ENCODE measurements around the gene NAA16.
A peak's percentile ranks its signal among the peaks of the same experiment; 100 is the strongest.

The NAA16 gene

DNA sequence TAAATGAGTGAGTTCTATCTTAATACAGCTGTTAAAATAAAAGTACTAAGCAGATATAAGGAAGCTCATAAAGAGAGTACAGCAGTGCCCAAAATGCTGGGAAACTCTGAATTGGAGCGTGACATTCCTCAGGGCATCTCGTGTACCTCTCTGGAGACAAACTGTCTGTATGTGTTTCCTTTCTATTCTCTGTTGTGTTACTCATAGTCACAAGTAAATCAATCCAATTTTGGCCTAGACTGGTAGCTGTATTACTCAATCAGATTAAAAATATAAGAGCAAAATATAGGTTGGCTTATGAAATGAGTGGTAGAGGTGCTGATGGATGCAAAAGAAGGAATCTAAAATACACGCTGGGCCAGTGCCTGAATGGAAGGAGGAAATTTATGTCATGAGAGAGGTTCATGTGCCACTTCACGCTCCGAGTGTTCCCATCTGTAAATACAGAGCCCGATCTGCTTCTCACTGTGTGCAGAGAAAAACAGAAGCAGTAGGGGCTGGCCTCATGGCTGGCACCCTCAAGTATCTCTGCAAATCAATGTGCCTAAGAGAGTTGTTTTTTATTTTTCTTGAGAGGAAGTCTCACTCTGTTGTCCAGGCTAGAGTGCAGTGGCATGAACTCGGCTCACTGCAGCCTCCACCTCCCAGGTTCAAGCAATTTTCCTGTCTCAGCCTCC is 87.6 kb downstream of the NAA16 start:
- no peak for DNase-seq
- TF ChIP-seq GATA1 (IDR thresholded peaks at IDR 0.05; ENCODE audit: low read depth, low read length) (no peak), POLR2A (IDR thresholded peaks at IDR 0.05; ENCODE audit: low read length) (no peak)

- DNase-seq = peak; percentile 50 to 55
These were observed 90.3 kb downstream of the NAA16 start for GRCh38 chr13:41401366-41401765.

DNA sequence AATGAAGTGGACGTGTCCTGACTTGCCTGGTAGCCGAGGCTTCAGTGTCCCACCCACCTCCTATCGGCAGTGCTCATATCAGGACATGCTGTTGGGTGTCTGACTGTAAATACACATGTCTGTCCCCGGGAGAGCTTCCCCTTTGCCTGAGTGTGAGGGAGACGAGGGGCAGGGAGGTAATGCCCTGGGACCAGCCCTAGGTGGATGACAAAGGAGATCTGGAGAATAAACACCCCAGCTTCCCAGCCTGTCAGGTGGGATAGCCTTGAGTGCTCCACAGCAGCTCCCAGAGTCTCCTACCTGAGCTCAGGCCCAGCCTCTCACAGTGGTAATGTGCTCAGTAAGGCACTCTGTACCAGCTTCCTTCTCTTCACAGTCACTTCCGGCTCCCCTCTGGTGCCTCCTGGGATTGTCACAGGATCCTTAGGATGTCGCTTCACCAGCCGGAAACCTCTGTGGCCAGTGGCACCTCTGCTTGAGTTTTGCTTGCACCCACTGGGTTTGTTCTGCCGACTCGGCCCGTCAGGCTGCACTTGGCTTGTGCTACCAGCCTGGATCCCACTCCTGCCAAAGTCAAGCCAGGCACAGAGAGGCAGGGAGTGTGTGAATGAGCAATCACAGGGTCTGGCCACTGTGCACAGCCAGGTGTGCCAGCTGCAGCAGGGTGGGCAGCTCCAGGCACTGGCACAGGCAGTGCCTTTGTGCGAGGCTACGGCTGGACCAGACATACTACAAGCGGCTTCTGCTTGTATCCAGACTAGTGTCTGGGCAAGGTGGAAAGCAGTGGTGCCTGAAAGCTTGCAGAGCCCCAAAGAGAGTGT is 91.8 kb downstream of the NAA16 start:
- TF ChIP-seq GATA1 (IDR thresholded peaks at IDR 0.05; ENCODE audit: low read depth, low read length) (no peak), POLR2A (IDR thresholded peaks at IDR 0.05; ENCODE audit: low read length) (no peak)
- peak; percentile 63 to 70 for DNase-seq

More at GRCh38 chr13:41401366-41401765, 90.3 kb downstream of the NAA16 start:
- TF ChIP-seq POLR2A (IDR thresholded peaks at IDR 0.05; ENCODE audit: low read length) (no peak), GATA1 (IDR thresholded peaks at IDR 0.05; ENCODE audit: low read depth, low read length) (no peak)

- no peak for TF ChIP-seq POLR2A (IDR thresholded peaks at IDR 0.05; ENCODE audit: low read length)
- TF ChIP-seq GATA1 (IDR thresholded peaks at IDR 0.05; ENCODE audit: low read depth, low read length) = no peak
- DNase-seq = no peak
These were observed 92.9 kb downstream of the NAA16 start for GRCh38 chr13:41403983-41404382.

- TF ChIP-seq GATA1 (IDR thresholded peaks at IDR 0.05; ENCODE audit: low read depth, low read length) = no peak
- TF ChIP-seq POLR2A (IDR thresholded peaks at IDR 0.05; ENCODE audit: low read length) = no peak
These were observed 94.3 kb downstream of the NAA16 start for GRCh38 chr13:41405367-41405766.

GRCh38 chr13:41407380-41407779 is 96.3 kb downstream of the NAA16 start:
- DNase-seq = no peak
- TF ChIP-seq POLR2A (IDR thresholded peaks at IDR 0.05; ENCODE audit: low read length) = no peak
- TF ChIP-seq GATA1 (IDR thresholded peaks at IDR 0.05; ENCODE audit: low read depth, low read length) = no peak

More at GRCh38 chr13:41405367-41405766, 94.3 kb downstream of the NAA16 start:
- no peak for DNase-seq

- DNase-seq = no peak
- TF ChIP-seq GATA1 (IDR thresholded peaks at IDR 0.05; ENCODE audit: low read depth, low read length) (no peak), POLR2A (IDR thresholded peaks at IDR 0.05; ENCODE audit: low read length) (no peak)
These were observed 97.1 kb downstream of the NAA16 start for GRCh38 chr13:41408121-41408520.

DNA sequence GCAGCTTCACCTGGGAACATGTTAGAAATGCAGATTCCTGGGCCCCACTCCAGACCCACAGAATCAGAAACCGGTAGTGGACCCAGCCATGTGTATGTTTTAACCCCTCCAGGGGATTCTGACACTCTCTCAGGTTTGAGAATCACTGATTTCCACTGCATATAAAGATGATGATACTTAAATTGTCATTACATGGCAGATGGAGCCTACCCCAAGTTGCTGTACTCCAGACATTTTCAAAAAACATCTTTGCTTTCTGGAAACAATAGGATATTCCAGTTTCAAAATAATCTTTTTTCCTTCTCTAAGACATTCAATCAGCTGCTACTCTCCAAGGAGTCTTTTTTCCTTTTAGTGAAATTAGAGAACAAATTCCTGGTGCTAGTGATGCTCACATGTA is 97.7 kb downstream of the NAA16 start:
- TF ChIP-seq POLR2A (IDR thresholded peaks at IDR 0.05; ENCODE audit: low read length) (no peak), GATA1 (IDR thresholded peaks at IDR 0.05; ENCODE audit: low read depth, low read length) (no peak)
- DNase-seq = no peak

DNA sequence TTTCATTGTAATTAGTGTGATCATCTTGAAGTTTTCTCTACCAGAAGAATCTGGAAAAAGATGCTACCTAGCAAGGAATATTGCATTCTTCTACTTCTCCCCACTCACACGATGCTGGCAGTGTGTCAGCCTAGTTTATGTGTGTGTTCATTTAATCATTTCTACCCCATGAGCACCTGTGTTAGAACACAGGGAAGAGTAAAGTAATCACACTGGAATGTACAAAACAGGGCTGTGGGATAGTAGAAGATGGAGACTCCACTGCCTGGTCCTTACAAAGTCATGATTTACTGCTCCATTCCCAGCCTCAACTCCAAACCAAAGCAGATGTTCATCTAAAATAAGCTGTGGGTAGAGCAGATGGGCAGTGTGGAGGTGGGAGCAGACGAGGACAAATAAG is 98.5 kb downstream of the NAA16 start:
- DNase-seq = no peak
- no peak for TF ChIP-seq GATA1 (IDR thresholded peaks at IDR 0.05; ENCODE audit: low read depth, low read length)
- no peak for TF ChIP-seq POLR2A (IDR thresholded peaks at IDR 0.05; ENCODE audit: low read length)

- TF ChIP-seq GATA1 (IDR thresholded peaks at IDR 0.05; ENCODE audit: low read depth, low read length) = no peak
- TF ChIP-seq POLR2A (IDR thresholded peaks at IDR 0.05; ENCODE audit: low read length) = no peak
- DNase-seq = no peak
These were observed 100.0 kb downstream of the NAA16 start for GRCh38 chr13:41411060-41411459.

- peak; percentile 24 to 52 for DNase-seq
- no peak for TF ChIP-seq GATA1 (IDR thresholded peaks at IDR 0.05; ENCODE audit: low read depth, low read length)
- no peak for TF ChIP-seq POLR2A (IDR thresholded peaks at IDR 0.05; ENCODE audit: low read length)
These were observed 100.5 kb downstream of the NAA16 start for GRCh38 chr13:41411522-41411921.

GRCh38 chr13:41413872-41414271 is 102.8 kb downstream of the NAA16 start:
- DNase-seq = no peak
- no peak for TF ChIP-seq POLR2A (IDR thresholded peaks at IDR 0.05; ENCODE audit: low read length)
- TF ChIP-seq GATA1 (IDR thresholded peaks at IDR 0.05; ENCODE audit: low read depth, low read length) = no peak

GRCh38 chr13:41416276-41416675 is 105.2 kb downstream of the NAA16 start:
- DNase-seq = no peak
- TF ChIP-seq POLR2A (IDR thresholded peaks at IDR 0.05; ENCODE audit: low read length) (no peak), GATA1 (IDR thresholded peaks at IDR 0.05; ENCODE audit: low read depth, low read length) (no peak)

DNA sequence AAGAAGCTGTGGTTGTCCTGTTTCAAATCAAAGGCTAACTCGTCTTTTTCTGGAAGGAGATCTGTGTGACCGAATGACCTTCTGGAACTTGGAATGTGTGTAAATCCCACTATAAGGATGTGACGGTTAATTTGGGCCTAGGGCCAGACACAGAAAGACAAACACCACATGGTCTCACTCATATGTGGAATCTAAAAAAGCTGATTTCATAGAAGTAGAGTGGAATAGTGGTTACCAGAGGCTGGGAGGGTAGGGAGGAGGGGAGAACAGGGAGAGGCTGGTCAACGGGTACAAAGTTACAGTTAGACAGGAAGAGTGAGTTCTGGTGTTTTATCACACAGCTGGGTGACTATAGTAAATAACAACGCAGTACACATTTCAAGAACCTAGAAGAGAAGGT is 107.0 kb downstream of the NAA16 start:
- DNase-seq = no peak
- no peak for TF ChIP-seq GATA1 (IDR thresholded peaks at IDR 0.05; ENCODE audit: low read depth, low read length)
- no peak for TF ChIP-seq POLR2A (IDR thresholded peaks at IDR 0.05; ENCODE audit: low read length)

- no peak for DNase-seq
- no peak for TF ChIP-seq GATA1 (IDR thresholded peaks at IDR 0.05; ENCODE audit: low read depth, low read length)
- TF ChIP-seq POLR2A (IDR thresholded peaks at IDR 0.05; ENCODE audit: low read length) = no peak
These were observed 107.7 kb downstream of the NAA16 start for GRCh38 chr13:41418731-41419130.
